ENCODE data around the gene TPP1.

The TPP1 gene

GRCh38 chr11:6563667-6564066 is 55.6 kb downstream of the TPP1 start:
- DNase-seq (ENCODE audit: extremely low read depth, insufficient read length) = no peak
- TF ChIP-seq CTCF (IDR thresholded peaks at IDR 0.05; ENCODE audit: insufficient read depth, low read length, poor library complexity, severe bottlenecking) = no peak
- Histone ChIP-seq H3K27me3 (replicated peaks; ENCODE audit: control insufficient read depth, insufficient read depth, low read length) (no peaks in the 10 kb centered on the region), H3K36me3 (ENCODE audit: control insufficient read depth, insufficient read depth, low read length) (peaks cover 6% of the 10 kb centered on the region), H3K4me3 (replicated peaks; ENCODE audit: low read depth, low read length) (no peak overlapping the region)

GRCh38 chr11:6563121-6563619 is 56.1 kb downstream of the TPP1 start:
- Histone ChIP-seq H3K27me3 (replicated peaks; ENCODE audit: control insufficient read depth, insufficient read depth, low read length) (no peaks in the 10 kb centered on the region), H3K36me3 (ENCODE audit: control insufficient read depth, insufficient read depth, low read length) (peaks cover 6% of the 10 kb centered on the region), H3K4me3 (replicated peaks; ENCODE audit: low read depth, low read length) (no peak overlapping the region)
- DNase-seq (ENCODE audit: extremely low read depth, insufficient read length) = no peak
- TF ChIP-seq CTCF (IDR thresholded peaks at IDR 0.05; ENCODE audit: insufficient read depth, low read length, poor library complexity, severe bottlenecking) = no peak

All from GM06990 (cell line).